Stimulated activated memory B cell treated with anti-CD40 and anti-IgM and Interleukin-4, amounts not matched to agents 10 μg/mL and 1 μg/mL and 100 μg/mL, for 72 hours (primary cell): ENCODE measurements around the gene SIPA1L3.

ENCODE experiments used
- ATAC-seq: fragments of 150-1000 bp; cut with Tn5 transposase; 2 replicates; pipeline ENCODE4 v1.10.0; 2021
- H3K27ac Mint-ChIP-seq: one replicate; pipeline ENCODE4 v1.8.0; 2022; ENCODE audit warnings: mild to moderate bottlenecking, mixed read lengths
- H3K27me3 Mint-ChIP-seq: one replicate; pipeline ENCODE4 v1.8.0; 2022; ENCODE audit warnings: mixed read lengths
- H3K36me3 Mint-ChIP-seq: one replicate; pipeline ENCODE4 v1.8.0; 2022; ENCODE audit warnings: mixed read lengths
- H3K4me1 Mint-ChIP-seq: one replicate; pipeline ENCODE4 v1.8.0; 2022; ENCODE audit warnings: mixed read lengths
- H3K4me3 Mint-ChIP-seq: one replicate; pipeline ENCODE4 v1.8.0; 2022; ENCODE audit warnings: mild to moderate bottlenecking, moderate library complexity, mixed read lengths
- H3K9me3 Mint-ChIP-seq: one replicate; pipeline ENCODE4 v1.8.0; 2022; ENCODE audit warnings: mixed read lengths

Gene SIPA1L3

GRCh38 chr19:38233740-38234251, 326.8 kb downstream of the SIPA1L3 start:
- Mint-ChIP-seq H3K27ac (peak overlapping the region; percentile 8), H3K4me3 (no peak overlapping the region), H3K4me1 (peaks cover 10% of the 10 kb centered on the region), H3K9me3 (no peaks in the 10 kb centered on the region), H3K27me3 (peaks cover 64% of the 10 kb centered on the region), H3K36me3 (no peaks in the 10 kb centered on the region)
- ATAC-seq = peak; percentile 77

GRCh38 chr19:38234615-38235014, 327.6 kb downstream of the SIPA1L3 start:
- H3K27ac Mint-ChIP-seq = no peak overlapping the region
- H3K9me3 Mint-ChIP-seq = no peaks in the 10 kb centered on the region
- H3K36me3 Mint-ChIP-seq = no peaks in the 10 kb centered on the region
- no peak overlapping the region for H3K4me3 Mint-ChIP-seq
- no peak for ATAC-seq
- peaks cover 7% of the 10 kb centered on the region for H3K4me1 Mint-ChIP-seq
- peaks cover 61% of the 10 kb centered on the region for H3K27me3 Mint-ChIP-seq

GRCh38 chr19:38239816-38240215, 332.8 kb downstream of the SIPA1L3 start:
- peaks cover 12% of the 10 kb centered on the region for H3K4me1 Mint-ChIP-seq
- H3K36me3 Mint-ChIP-seq = no peaks in the 10 kb centered on the region
- H3K27me3 Mint-ChIP-seq = peaks cover 21% of the 10 kb centered on the region
- no peak for ATAC-seq
- no peaks in the 10 kb centered on the region for H3K9me3 Mint-ChIP-seq
- no peak overlapping the region for H3K4me3 Mint-ChIP-seq
- H3K27ac Mint-ChIP-seq = no peak overlapping the region

GRCh38 chr19:38243279-38243673, 336.3 kb downstream of the SIPA1L3 start:
- H3K4me1 Mint-ChIP-seq = peaks cover 28% of the 10 kb centered on the region
- peaks cover 12% of the 10 kb centered on the region for H3K27me3 Mint-ChIP-seq
- peaks cover 5% of the 10 kb centered on the region for H3K36me3 Mint-ChIP-seq
- peak overlapping the region; percentile 86 for H3K27ac Mint-ChIP-seq
- H3K9me3 Mint-ChIP-seq = no peaks in the 10 kb centered on the region
- H3K4me3 Mint-ChIP-seq = peak overlapping the region; percentile 85
- no peak for ATAC-seq

- Mint-ChIP-seq H3K4me3 (peak overlapping the region; percentile 37), H3K9me3 (no peaks in the 10 kb centered on the region), H3K27me3 (no peaks in the 10 kb centered on the region), H3K36me3 (peaks cover 13% of the 10 kb centered on the region), H3K27ac (peak overlapping the region; percentile 80), H3K4me1 (peaks cover 28% of the 10 kb centered on the region)
- ATAC-seq = peak; percentile 86
Observed at GRCh38 chr19:38245826-38246498, 339.0 kb downstream of the SIPA1L3 start.

- Mint-ChIP-seq H3K4me1 (peaks cover 39% of the 10 kb centered on the region), H3K27ac (no peak overlapping the region), H3K27me3 (no peaks in the 10 kb centered on the region), H3K4me3 (no peak overlapping the region), H3K36me3 (peaks cover 23% of the 10 kb centered on the region), H3K9me3 (no peaks in the 10 kb centered on the region)
- ATAC-seq = no peak
Observed at GRCh38 chr19:38247126-38247525, 340.1 kb downstream of the SIPA1L3 start.

GRCh38 chr19:38247734-38248268, 340.8 kb downstream of the SIPA1L3 start:
- Mint-ChIP-seq H3K36me3 (peaks cover 25% of the 10 kb centered on the region), H3K4me3 (no peak overlapping the region), H3K4me1 (peaks cover 46% of the 10 kb centered on the region), H3K9me3 (no peaks in the 10 kb centered on the region), H3K27me3 (no peaks in the 10 kb centered on the region), H3K27ac (no peak overlapping the region)
- ATAC-seq = no peak

- H3K27ac Mint-ChIP-seq = no peak overlapping the region
- peaks cover 25% of the 10 kb centered on the region for H3K36me3 Mint-ChIP-seq
- H3K27me3 Mint-ChIP-seq = no peaks in the 10 kb centered on the region
- H3K4me3 Mint-ChIP-seq = no peak overlapping the region
- H3K4me1 Mint-ChIP-seq = peaks cover 51% of the 10 kb centered on the region
- no peaks in the 10 kb centered on the region for H3K9me3 Mint-ChIP-seq
- ATAC-seq = no peak
Observed at GRCh38 chr19:38248421-38248820, 341.4 kb downstream of the SIPA1L3 start.

GRCh38 chr19:38250428-38250820, 343.4 kb downstream of the SIPA1L3 start:
- no peaks in the 10 kb centered on the region for H3K27me3 Mint-ChIP-seq
- no peak overlapping the region for H3K4me3 Mint-ChIP-seq
- no peak overlapping the region for H3K27ac Mint-ChIP-seq
- peaks cover 31% of the 10 kb centered on the region for H3K36me3 Mint-ChIP-seq
- ATAC-seq = no peak
- peaks cover 55% of the 10 kb centered on the region for H3K4me1 Mint-ChIP-seq
- no peaks in the 10 kb centered on the region for H3K9me3 Mint-ChIP-seq

- H3K4me3 Mint-ChIP-seq = peak overlapping the region; percentile 39
- peaks cover 31% of the 10 kb centered on the region for H3K36me3 Mint-ChIP-seq
- no peak for ATAC-seq
- no peaks in the 10 kb centered on the region for H3K27me3 Mint-ChIP-seq
- peak overlapping the region; percentile 58 for H3K27ac Mint-ChIP-seq
- H3K4me1 Mint-ChIP-seq = peaks cover 56% of the 10 kb centered on the region
- H3K9me3 Mint-ChIP-seq = no peaks in the 10 kb centered on the region
Observed at GRCh38 chr19:38250821-38251563, 344.0 kb downstream of the SIPA1L3 start.

- H3K4me1 Mint-ChIP-seq = peaks cover 51% of the 10 kb centered on the region
- H3K27me3 Mint-ChIP-seq = peaks cover 2% of the 10 kb centered on the region
- H3K27ac Mint-ChIP-seq = peak overlapping the region; percentile 58
- ATAC-seq = no peak
- H3K9me3 Mint-ChIP-seq = no peaks in the 10 kb centered on the region
- peaks cover 28% of the 10 kb centered on the region for H3K36me3 Mint-ChIP-seq
- H3K4me3 Mint-ChIP-seq = peak overlapping the region; percentile 39
Observed at GRCh38 chr19:38251564-38252051, 344.6 kb downstream of the SIPA1L3 start.

- Mint-ChIP-seq H3K4me1 (peaks cover 57% of the 10 kb centered on the region), H3K27me3 (peaks cover 7% of the 10 kb centered on the region), H3K9me3 (no peaks in the 10 kb centered on the region), H3K27ac (peak overlapping the region; percentile 58), H3K4me3 (peak overlapping the region; percentile 39), H3K36me3 (peaks cover 28% of the 10 kb centered on the region)
- ATAC-seq = no peak
Observed at GRCh38 chr19:38252385-38252784, 345.4 kb downstream of the SIPA1L3 start.

- peak overlapping the region; percentile 39 for H3K4me3 Mint-ChIP-seq
Observed at GRCh38 chr19:38252941-38253691, 346.1 kb downstream of the SIPA1L3 start.

GRCh38 chr19:38253788-38254187, 346.8 kb downstream of the SIPA1L3 start:
- H3K4me1 Mint-ChIP-seq = peaks cover 57% of the 10 kb centered on the region
- no peak for ATAC-seq
- H3K36me3 Mint-ChIP-seq = peaks cover 28% of the 10 kb centered on the region
- peak overlapping the region; percentile 39 for H3K4me3 Mint-ChIP-seq
- H3K27me3 Mint-ChIP-seq = peaks cover 7% of the 10 kb centered on the region
- no peaks in the 10 kb centered on the region for H3K9me3 Mint-ChIP-seq
- H3K27ac Mint-ChIP-seq = peak overlapping the region; percentile 58

More at GRCh38 chr19:38252941-38253691, 346.1 kb downstream of the SIPA1L3 start:
- Mint-ChIP-seq H3K9me3 (no peaks in the 10 kb centered on the region), H3K27me3 (peaks cover 7% of the 10 kb centered on the region), H3K4me1 (peaks cover 57% of the 10 kb centered on the region), H3K27ac (peak overlapping the region; percentile 58), H3K36me3 (peaks cover 28% of the 10 kb centered on the region)
- peak; percentile 69 for ATAC-seq
